GM23338 (cell line): Measurements from ENCODE around the gene AGPAT4. TPM values are rescaled to one million over a fixed set of nuclear protein-coding genes. Genes with fewer than 3 reads are reported as not detected.

ENCODE experiments used
- ATAC-seq: fragments of 200-7000 bp; cut with Tn5 transposase; 3 replicates; pipeline ENCODE4 v1.9.1; 2020
- DNase-seq: peaks from one replicate; pipeline ENCODE4 v3.0.0-alpha.2; 2015; ENCODE audit warnings: low spot score
- H2AFZ ChIP-seq: fragments of 200-600 bp; sonication (generic); 2 replicates; pipeline ENCODE4 v1.8.0; 2016; ENCODE audit warnings: antibody characterized with exemption, mild to moderate bottlenecking, moderate library complexity
- H3F3A ChIP-seq: fragments of 200-600 bp; sonication (generic); replicated peaks from 2 replicates; pipeline ENCODE4 v1.8.0; 2017; ENCODE audit warnings: antibody characterized with exemption, mixed run types, low read depth
- H3K27ac ChIP-seq: fragments of 200-600 bp; sonication (generic); 2 replicates; pipeline ENCODE4 v1.6.1; 2016; ENCODE audit warnings: low read depth
- H3K27me3 ChIP-seq: fragments of 200-600 bp; sonication (generic); 2 replicates; pipeline ENCODE4 v1.8.0; 2016; ENCODE audit warnings: mild to moderate bottlenecking, mixed run types, moderate library complexity; ENCODE audit not compliant: insufficient read depth
- H3K36me3 ChIP-seq: fragments of 200-600 bp; sonication (generic); 2 replicates; pipeline ENCODE4 v1.8.0; 2016; ENCODE audit warnings: mild to moderate bottlenecking; ENCODE audit not compliant: insufficient read depth
- H3K4me1 ChIP-seq: fragments of 200-600 bp; sonication (generic); 2 replicates; pipeline ENCODE4 v1.8.0; 2016; ENCODE audit warnings: mild to moderate bottlenecking, moderate library complexity; ENCODE audit not compliant: insufficient read depth
- H3K4me2 ChIP-seq: fragments of 200-600 bp; sonication (generic); 2 replicates; pipeline ENCODE4 v1.7.1; 2017; ENCODE audit warnings: mixed run types
- H3K4me3 ChIP-seq: fragments of 200-600 bp; sonication (generic); 2 replicates; pipeline ENCODE4 v1.6.1; 2016; ENCODE audit warnings: mixed run types
- H3K79me2 ChIP-seq: fragments of 200-600 bp; sonication (generic); replicated peaks from 2 replicates; pipeline ENCODE4 v1.8.0; 2017; ENCODE audit warnings: mild to moderate bottlenecking; ENCODE audit not compliant: insufficient read depth
- H3K9me2 ChIP-seq: fragments of 200-600 bp; sonication (generic); 2 replicates; pipeline ENCODE4 v1.8.0; 2017; ENCODE audit not compliant: insufficient read depth
- H4K20me1 ChIP-seq: fragments of 200-600 bp; sonication (generic); replicated peaks from 2 replicates; pipeline ENCODE4 v1.8.0; 2017; ENCODE audit warnings: mild to moderate bottlenecking; ENCODE audit not compliant: insufficient read depth
- H3K27ac Mint-ChIP-seq: 2 replicates; pipeline ENCODE4 v1.8.0; 2020; ENCODE audit warnings: inconsistent platforms, mild to moderate bottlenecking, moderate library complexity, mixed read lengths
- H3K27me3 Mint-ChIP-seq: 3 replicates; pipeline ENCODE4 v1.8.0; 2022; ENCODE audit warnings: low read depth, mild to moderate bottlenecking, moderate library complexity, mixed read lengths, inconsistent platforms; ENCODE audit not compliant: insufficient read depth, poor library complexity
- H3K36me3 Mint-ChIP-seq: 3 replicates; pipeline ENCODE4 v1.8.0; 2021; ENCODE audit warnings: low read depth, mild to moderate bottlenecking, inconsistent platforms, moderate library complexity, mixed read lengths
- H3K4me1 Mint-ChIP-seq: 3 replicates; pipeline ENCODE4 v1.8.0; 2020; ENCODE audit warnings: mild to moderate bottlenecking, inconsistent platforms, mixed read lengths
- H3K4me3 Mint-ChIP-seq: 3 replicates; pipeline ENCODE4 v1.8.0; 2021; ENCODE audit warnings: moderate library complexity, mild to moderate bottlenecking, inconsistent platforms, mixed read lengths
- H3K9me3 Mint-ChIP-seq: 3 replicates; pipeline ENCODE4 v1.8.0; 2020; ENCODE audit warnings: moderate library complexity, mild to moderate bottlenecking, inconsistent platforms, mixed read lengths
- CREB1 ChIP-seq: fragments of 250-450 bp; sonication (Bioruptor Pico); IDR thresholded peaks from 2 replicates; pipeline ENCODE4 v1.5.0; 2020; ENCODE audit warnings: low read depth, mild to moderate bottlenecking, moderate library complexity
- CTCF ChIP-seq, 2 experiments: fragments of 200-600 bp in 1 of 2; sonication (generic) in 1 of 2; conservative IDR thresholded peaks; 2 replicates each; pipeline versions ENCODE4 v1.5.1 to v1.6.1; 2016 to 2017; ENCODE audit warnings: antibody characterized with exemption in 2 of 2, low read depth in 2 of 2, mild to moderate bottlenecking in 2 of 2, moderate library complexity in 1 of 2
- ETS1 ChIP-seq: IDR thresholded peaks from 2 replicates; pipeline ENCODE4 v1.6.1; 2016; ENCODE audit warnings: antibody characterized with exemption
- EZH2 ChIP-seq: fragments of 200-600 bp; sonication (generic); IDR thresholded peaks from one replicate; pipeline ENCODE4 v1.8.0; 2017; ENCODE audit warnings: antibody characterized with exemption, mild to moderate bottlenecking, low read depth; ENCODE audit not compliant: unreplicated experiment
- EZH2phosphoT487 ChIP-seq: fragments of 200-600 bp; sonication (generic); IDR thresholded peaks from one replicate; pipeline ENCODE4 v1.8.1; 2018; ENCODE audit warnings: antibody characterized with exemption; ENCODE audit not compliant: unreplicated experiment
- JUNB ChIP-seq: IDR thresholded peaks from one replicate; pipeline ENCODE4 v1.6.1; 2016; ENCODE audit warnings: antibody characterized with exemption; ENCODE audit not compliant: unreplicated experiment
- NANOG ChIP-seq: IDR thresholded peaks from 2 replicates; pipeline ENCODE4 v1.6.1; 2016; ENCODE audit warnings: antibody characterized with exemption, borderline replicate concordance
- POLR2AphosphoS5 ChIP-seq: IDR thresholded peaks from 2 replicates; pipeline ENCODE4 v1.6.1; 2016; ENCODE audit warnings: antibody characterized with exemption, low read depth
- REST ChIP-seq: IDR thresholded peaks from one replicate; pipeline ENCODE4 v1.6.1; 2018; ENCODE audit warnings: antibody characterized with exemption; ENCODE audit not compliant: unreplicated experiment
- STAT1 ChIP-seq: IDR thresholded peaks from one replicate; pipeline ENCODE4 v1.6.1; 2016; ENCODE audit warnings: antibody characterized with exemption; ENCODE audit not compliant: unreplicated experiment
- ZNF114 ChIP-seq: fragments of 250-450 bp; sonication (Bioruptor Pico); IDR thresholded peaks from 2 replicates; pipeline ENCODE4 v1.5.0; 2020; ENCODE audit warnings: mild to moderate bottlenecking, moderate library complexity
- ZNF331 ChIP-seq: fragments of 250-450 bp; sonication (Bioruptor Pico); IDR thresholded peaks from 2 replicates; pipeline ENCODE4 v1.5.0; 2020; ENCODE audit warnings: low read depth, mild to moderate bottlenecking, moderate library complexity
- ZNF462 ChIP-seq: fragments of 250-450 bp; sonication (Bioruptor Pico); IDR thresholded peaks from 2 replicates; pipeline ENCODE4 v1.5.0; 2020; ENCODE audit warnings: mild to moderate bottlenecking, moderate library complexity
- polyA plus RNA-seq: library from polyadenylated mRNA; unstranded; fragments of >200 nt; fragmentation: Nextera tagmentation; extraction: Ambion mirVana; gene quantifications from 2 replicates; pipeline ENCODE4 v1.2.1, GENCODE V29; 2016
- total RNA-seq: library from RNA; depleted of rRNA; stranded (reverse); fragments of >200 nt; shearing (Covaris generic); gene quantifications from 2 replicates; pipeline ENCODE4 v1.2.3, GENCODE V29; 2014

Gene AGPAT4
- total and polyA plus RNA-seq, 2 experiments from 2014 or later = 8.9 to 19.3 TPM

- ATAC-seq (no peak), DNase-seq (no peak)
- H3K4me1 ChIP-seq = no peaks in the 10 kb centered on the region
- Mint-ChIP-seq H3K36me3 (peaks cover 55% of the 10 kb centered on the region), H3K27ac (no peak overlapping the region), H3K27me3 (peaks cover 8% of the 10 kb centered on the region), H3K9me3 (no peaks in the 10 kb centered on the region), H3K4me3 (no peak overlapping the region), H3K4me1 (peaks cover 10% of the 10 kb centered on the region)
- H3K79me2 ChIP-seq = no peaks in the 10 kb centered on the region
- H3K9me2 ChIP-seq = no peaks in the 10 kb centered on the region
- no peak overlapping the region for H2AFZ ChIP-seq
- no peaks in the 10 kb centered on the region for H3K36me3 ChIP-seq
- no peak overlapping the region for H3K4me3 ChIP-seq
- H4K20me1 ChIP-seq = no peaks in the 10 kb centered on the region
- H3K27ac ChIP-seq = no peak overlapping the region
- no peak overlapping the region for H3K4me2 ChIP-seq
- H3K27me3 ChIP-seq = no peaks in the 10 kb centered on the region
- no peaks in the 10 kb centered on the region for H3F3A ChIP-seq
- TF ChIP-seq ZNF462 (CRISPR knock-in tag) = no peak
- no peak for TF ChIP-seq CREB1
- TF ChIP-seq CTCF (conservative IDR thresholded peaks at IDR 0.05; ENCODE audit: low read depth in 2 of 2) = no peak
- TF ChIP-seq JUNB = no peak
- no peak for TF ChIP-seq EZH2phosphoT487
- TF ChIP-seq ZNF114 = no peak
- no peak for TF ChIP-seq ZNF331 (CRISPR knock-in tag)
- TF ChIP-seq POLR2AphosphoS5 = no peak
- no peak for TF ChIP-seq ETS1
- no peak for TF ChIP-seq NANOG
- TF ChIP-seq STAT1 = no peak
- no peak for TF ChIP-seq REST
- no peak for TF ChIP-seq EZH2
Measured at GRCh38 chr6:161139304-161139765, 134.5 kb downstream of the AGPAT4 start.
